HCEC 1CT (cell line): ENCODE results near the gene ZNF268.

Source experiments
- DNase-seq: peaks from one replicate; pipeline ENCODE4 v3.0.0-alpha.2; 2017

The ZNF268 gene

GRCh38 chr12:133181238-133181959, at the start of gene ZNF268:
Gene ZNF268, plus strand, starts transcription at chr12:133181495. Its CDS starts 503 bp downstream, at chr12:133181998.
- peak; percentile 85 for DNase-seq

GRCh38 chr12:133135747-133136146, 45.5 kb upstream of the ZNF268 start:
- DNase-seq = no peak

- no peak for DNase-seq
These were observed 35.3 kb upstream of the ZNF268 start for GRCh38 chr12:133145981-133146380.

GRCh38 chr12:133156125-133156690, 25.1 kb upstream of the ZNF268 start:
- no peak for DNase-seq

- DNase-seq = no peak
These were observed 15.5 kb upstream of the ZNF268 start for GRCh38 chr12:133165776-133166175.

- DNase-seq = no peak
These were observed 8.8 kb upstream of the ZNF268 start for GRCh38 chr12:133172491-133172890.

- no peak for DNase-seq
These were observed 6.4 kb upstream of the ZNF268 start for GRCh38 chr12:133174901-133175300.

- DNase-seq = no peak
These were observed 626 bp upstream of the ZNF268 start for GRCh38 chr12:133180669-133181068.

GRCh38 chr12:133190176-133190575, 8.9 kb downstream of the ZNF268 start:
- no peak for DNase-seq

- DNase-seq = no peak
These were observed 11.6 kb downstream of the ZNF268 start for GRCh38 chr12:133192847-133193246.

- no peak for DNase-seq
These were observed 20.6 kb downstream of the ZNF268 start for GRCh38 chr12:133201888-133202287.

GRCh38 chr12:133202493-133203343, 21.4 kb downstream of the ZNF268 start:
- DNase-seq = no peak

- no peak for DNase-seq
These were observed 22.3 kb downstream of the ZNF268 start for GRCh38 chr12:133203344-133204263.

GRCh38 chr12:133204264-133204603, 22.9 kb downstream of the ZNF268 start:
- no peak for DNase-seq

GRCh38 chr12:133206390-133206789, 25.1 kb downstream of the ZNF268 start:
- DNase-seq = no peak

- DNase-seq = no peak
These were observed 34.4 kb downstream of the ZNF268 start for GRCh38 chr12:133215724-133216123.

- no peak for DNase-seq
These were observed 35.9 kb downstream of the ZNF268 start for GRCh38 chr12:133217219-133217618.

GRCh38 chr12:133220521-133220920, 39.2 kb downstream of the ZNF268 start:
- no peak for DNase-seq

GRCh38 chr12:133221241-133221640, 39.9 kb downstream of the ZNF268 start:
- DNase-seq = no peak

- DNase-seq = no peak
These were observed 40.9 kb downstream of the ZNF268 start for GRCh38 chr12:133222211-133222610.

- no peak for DNase-seq
These were observed 44.2 kb downstream of the ZNF268 start for GRCh38 chr12:133225527-133225926.

- no peak for DNase-seq
These were observed 45.4 kb downstream of the ZNF268 start for GRCh38 chr12:133226690-133227089.
